HepG2 (cell line): ENCODE data around the gene L3MBTL1. TPM values are rescaled to one million over a fixed set of nuclear protein-coding genes. Genes with fewer than 3 reads are reported as not detected.

Experiments used
- CHD4 ChIP-seq: fragments of 200-600 bp; sonication (generic); IDR thresholded peaks from 2 replicates; pipeline ENCODE4 v1.7.0; 2017; ENCODE audit warnings: mild to moderate bottlenecking, low read length, borderline replicate concordance
- FOSL1 ChIP-seq: sonication (generic); formaldehyde crosslinking; IDR thresholded peaks from 2 replicates; pipeline ENCODE4 v1.9.0; 2021; ENCODE audit warnings: missing genetic modification reagents, borderline replicate concordance
- GPBP1L1 ChIP-seq: sonication (generic); formaldehyde crosslinking; IDR thresholded peaks from 2 replicates; pipeline ENCODE4 v1.5.0; 2020; ENCODE audit warnings: mild to moderate bottlenecking, missing genetic modification reagents
- HOXA7 ChIP-seq: sonication (generic); formaldehyde crosslinking; IDR thresholded peaks from 2 replicates; pipeline ENCODE4 v1.8.1; 2022; ENCODE audit warnings: mild to moderate bottlenecking, missing genetic modification reagents, moderate library complexity
- HOXA9 ChIP-seq: sonication (generic); formaldehyde crosslinking; IDR thresholded peaks from 2 replicates; pipeline ENCODE4 v1.8.1; 2022; ENCODE audit warnings: missing genetic modification reagents, mild to moderate bottlenecking, moderate library complexity, borderline replicate concordance
- IRF2 ChIP-seq: IDR thresholded peaks from 2 replicates; pipeline ENCODE4 v1.6.1; 2018; ENCODE audit warnings: missing genetic modification reagents, missing compliant biosample characterization
- MAX ChIP-seq: IDR thresholded peaks from 2 replicates; pipeline ENCODE4 v1.6.1; 2012; ENCODE audit warnings: inconsistent platforms
- MEIS1 ChIP-seq: sonication (generic); formaldehyde crosslinking; IDR thresholded peaks from 2 replicates; pipeline ENCODE4 v1.9.0; 2021; ENCODE audit warnings: mild to moderate bottlenecking, missing genetic modification reagents, moderate library complexity, borderline replicate concordance
- MIER3 ChIP-seq: IDR thresholded peaks from 2 replicates; pipeline ENCODE4 v1.6.1; 2016; ENCODE audit warnings: missing compliant biosample characterization, borderline replicate concordance
- MLLT10 ChIP-seq: sonication (generic); formaldehyde crosslinking; IDR thresholded peaks from 2 replicates; pipeline ENCODE4 v1.4.0; 2020; ENCODE audit warnings: missing genetic modification reagents
- MTF2 ChIP-seq: sonication (generic); formaldehyde crosslinking; IDR thresholded peaks from 2 replicates; pipeline ENCODE4 v1.5.0; 2020; ENCODE audit warnings: missing genetic modification reagents, borderline replicate concordance
- MXD4 ChIP-seq: IDR thresholded peaks from 2 replicates; pipeline ENCODE4 v1.6.1; 2016; ENCODE audit warnings: mild to moderate bottlenecking, missing biosample characterization, missing genetic modification reagents
- POGK ChIP-seq: sonication (generic); formaldehyde crosslinking; conservative IDR thresholded peaks from 2 replicates; pipeline ENCODE4 v1.8.0; 2022; ENCODE audit warnings: mild to moderate bottlenecking, moderate library complexity, missing genetic modification reagents
- POLR2AphosphoS5 ChIP-seq: IDR thresholded peaks from 2 replicates; pipeline ENCODE4 v1.6.1; 2012; ENCODE audit warnings: low read depth, low read length
- SUZ12 ChIP-seq: fragments of 150-350 bp; IDR thresholded peaks from 2 replicates; pipeline ENCODE4 v1.6.1; 2014; ENCODE audit warnings: low read depth, low read length
- TBX3 ChIP-seq: fragments of 450-650 bp; IDR thresholded peaks from 2 replicates; pipeline ENCODE4 v1.6.1; 2017; ENCODE audit warnings: antibody characterized with exemption, mild to moderate bottlenecking, inconsistent platforms, borderline replicate concordance
- THYN1 ChIP-seq: sonication (generic); formaldehyde crosslinking; IDR thresholded peaks from 2 replicates; pipeline ENCODE4 v1.8.1; 2023; ENCODE audit warnings: low read depth, mild to moderate bottlenecking, moderate library complexity, missing genetic modification reagents, borderline replicate concordance
- TRIM22 ChIP-seq: fragments of 450-650 bp; IDR thresholded peaks from 2 replicates; pipeline ENCODE4 v1.6.1; 2017
- ZBTB3 ChIP-seq: sonication (generic); formaldehyde crosslinking; IDR thresholded peaks from 2 replicates; pipeline ENCODE4 v1.4.0; 2020; ENCODE audit warnings: low read depth, mild to moderate bottlenecking, moderate library complexity, missing genetic modification reagents, borderline replicate concordance
- ZFX ChIP-seq: sonication (generic); formaldehyde crosslinking; IDR thresholded peaks from 2 replicates; pipeline ENCODE4 v1.4.0; 2020; ENCODE audit warnings: mild to moderate bottlenecking, low read depth, missing genetic modification reagents, moderate library complexity
- ZNF230 ChIP-seq: sonication (generic); formaldehyde crosslinking; IDR thresholded peaks from 2 replicates; pipeline ENCODE4 v1.4.0; 2020; ENCODE audit warnings: mild to moderate bottlenecking, missing genetic modification reagents
- ZNF264 ChIP-seq: sonication (generic); formaldehyde crosslinking; IDR thresholded peaks from 2 replicates; pipeline ENCODE4 v1.4.0; 2020; ENCODE audit warnings: missing genetic modification reagents
- ZNF335 ChIP-seq: sonication (generic); formaldehyde crosslinking; IDR thresholded peaks from 2 replicates; pipeline ENCODE4 v1.4.0; 2020; ENCODE audit warnings: missing genetic modification reagents
- ZNF616 ChIP-seq: sonication (generic); formaldehyde crosslinking; IDR thresholded peaks from 2 replicates; pipeline ENCODE4 v1.5.0; 2020; ENCODE audit warnings: low read depth, mild to moderate bottlenecking, missing genetic modification reagents
- ZNF670 ChIP-seq: sonication (generic); formaldehyde crosslinking; IDR thresholded peaks from 2 replicates; pipeline ENCODE4 v1.8.0; 2022; ENCODE audit warnings: mild to moderate bottlenecking, missing genetic modification reagents, borderline replicate concordance
- ZNF776 ChIP-seq: sonication (generic); formaldehyde crosslinking; IDR thresholded peaks from 2 replicates; pipeline ENCODE4 v1.4.0; 2020; ENCODE audit warnings: mild to moderate bottlenecking, missing genetic modification reagents
- polyA plus RNA-seq, 8 experiments: library from polyadenylated mRNA; depleted of rRNA in 3 of 8; stranded (reverse) in 7 of 8; unstranded in 1 of 8; fragments of >200 nt; fragmentation: Illumina TruSeq in 4 of 8; extraction: Trizol in 4 of 8; gene quantifications; 2 replicates each; pipeline versions ENCODE4 v1.2.1 to v1.2.3, GENCODE V29; 2011 to 2016; ENCODE audit warnings: low read depth in 4 of 8, missing spikeins in 1 of 8, mixed read lengths in 1 of 8; ENCODE audit not compliant: insufficient read depth in 1 of 8
- total RNA-seq, 5 experiments: library from RNA; depleted of rRNA; stranded (reverse); fragments of >200 nt; fragmentation: Illumina TruSeq; extraction: Trizol; gene quantifications; 2 replicates each; pipeline ENCODE4 v1.2.3, GENCODE V29; 2016; ENCODE audit warnings: low read depth in 1 of 5

Gene L3MBTL1
- total and polyA plus RNA-seq, 2 of the 13 experiments (the other 11 are each of a cell fraction or from before 2014, with no cell fraction given), result 9.0 to 17.8 TPM

- no peak for TF ChIP-seq THYN1 (CRISPR knock-in tag)
- no peak for TF ChIP-seq MTF2 (CRISPR knock-in tag)
- no peak for TF ChIP-seq ZNF616 (CRISPR knock-in tag)
- no peak for TF ChIP-seq MXD4
- TF ChIP-seq TRIM22, result no peak
- 0 out of 2 replicates have a peak, but pooled peaks have one; percentile 10 for TF ChIP-seq ZFX (CRISPR knock-in tag)
- no peak for TF ChIP-seq MAX
- TF ChIP-seq MIER3 (CRISPR knock-in tag), result no peak
- TF ChIP-seq GPBP1L1, result no peak
- no peak for TF ChIP-seq POGK (CRISPR knock-in tag)
- no peak for TF ChIP-seq ZNF670 (CRISPR knock-in tag)
- no peak for TF ChIP-seq ZNF335 (CRISPR knock-in tag)
- no peak for TF ChIP-seq HOXA7 (CRISPR knock-in tag)
- TF ChIP-seq SUZ12, result no peak
- TF ChIP-seq FOSL1 (CRISPR knock-in tag), result no peak
- TF ChIP-seq ZNF776 (CRISPR knock-in tag), result no peak
- no peak for TF ChIP-seq POLR2AphosphoS5
- TF ChIP-seq MEIS1 (CRISPR knock-in tag), result no peak
- TF ChIP-seq HOXA9 (CRISPR knock-in tag), result no peak
- TF ChIP-seq IRF2 (CRISPR knock-in tag), result no peak
- no peak for TF ChIP-seq MLLT10 (CRISPR knock-in tag)
- no peak for TF ChIP-seq CHD4
- TF ChIP-seq ZNF264 (CRISPR knock-in tag), result no peak
- TF ChIP-seq ZBTB3 (CRISPR knock-in tag), result no peak
- TF ChIP-seq TBX3, result no peak
- TF ChIP-seq ZNF230 (CRISPR knock-in tag), result no peak
These were observed 48.2 kb upstream of the L3MBTL1 start (continued) for GRCh38 chr20:43459022-43459942.
